BLaER1 (cell line): ENCODE data around the gene CCDC87.
A peak's percentile ranks its signal among the peaks of the same experiment; 100 is the strongest.
"Not testable (repeated sequence)": the region's sequence is repeated elsewhere in the genome, so short reads cannot be mapped to it uniquely, and the experiment has no call there.

Source experiments
- H3K27ac ChIP-seq: shearing (Covaris generic); formaldehyde crosslinking; 2 replicates; pipeline ENCODE4 v1.8.1; 2022
- H3K27me3 ChIP-seq: shearing (Covaris generic); formaldehyde crosslinking; 2 replicates; pipeline ENCODE4 v1.8.1; 2022
- H3K36me3 ChIP-seq: shearing (Covaris generic); formaldehyde crosslinking; 2 replicates; pipeline ENCODE4 v1.8.1; 2022
- H3K4me1 ChIP-seq: shearing (Covaris generic); formaldehyde crosslinking; 2 replicates; pipeline ENCODE4 v1.8.1; 2022
- H3K4me2 ChIP-seq: shearing (Covaris generic); formaldehyde crosslinking; 2 replicates; pipeline ENCODE4 v1.8.1; 2022
- H3K4me3 ChIP-seq: shearing (Covaris generic); formaldehyde crosslinking; 2 replicates; pipeline ENCODE4 v1.8.1; 2022
- H3K9ac ChIP-seq: shearing (Covaris generic); formaldehyde crosslinking; 2 replicates; pipeline ENCODE4 v1.8.1; 2022
- H3K9me3 ChIP-seq: shearing (Covaris generic); formaldehyde crosslinking; 2 replicates; pipeline ENCODE4 v1.8.1; 2022
- H4K20me1 ChIP-seq: shearing (Covaris generic); formaldehyde crosslinking; 2 replicates; pipeline ENCODE4 v1.8.1; 2022
- Cebpa-rat ChIP-seq: shearing (Covaris generic); IDR thresholded peaks from 2 replicates; pipeline ENCODE4 v1.8.1; 2022

The CCDC87 gene

DNA sequence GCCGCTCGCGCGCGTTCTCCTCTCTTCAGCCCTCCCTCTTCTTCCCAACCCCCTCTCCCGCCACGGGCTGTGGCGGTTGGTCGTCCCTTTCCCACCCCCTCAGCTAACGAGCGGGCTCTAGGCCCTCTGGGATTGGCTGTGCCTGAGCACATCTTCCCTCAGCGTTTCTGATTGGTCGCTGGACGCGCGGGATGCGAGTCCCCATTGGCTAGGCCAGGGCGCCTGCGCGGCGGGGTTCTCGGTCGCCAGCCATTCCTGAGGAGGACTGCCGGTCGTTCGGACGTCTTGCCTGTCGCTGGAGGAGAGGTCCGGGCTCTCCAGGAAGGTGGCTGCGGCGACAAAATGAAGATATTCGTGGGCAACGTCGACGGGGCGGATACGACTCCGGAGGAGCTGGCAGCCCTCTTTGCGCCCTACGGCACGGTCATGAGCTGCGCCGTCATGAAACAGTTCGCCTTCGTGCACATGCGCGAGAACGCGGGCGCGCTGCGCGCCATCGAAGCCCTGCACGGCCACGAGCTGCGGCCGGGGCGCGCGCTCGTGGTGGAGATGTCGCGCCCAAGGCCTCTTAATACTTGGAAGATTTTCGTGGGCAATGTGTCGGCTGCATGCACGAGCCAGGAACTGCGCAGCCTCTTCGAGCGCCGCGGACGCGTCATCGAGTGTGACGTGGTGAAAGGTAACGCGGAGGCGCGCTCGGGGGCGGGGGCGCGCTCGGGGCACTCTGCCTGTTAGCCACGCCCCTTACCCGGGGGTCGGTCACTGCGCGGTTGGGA lies 23.7 kb upstream of the CCDC87 start, which contains the start of gene RBM14:
RBM14 (plus strand) TSS at position 252 of the 776 bp plus-strand sequence; CDS start at position 343, 91 bp downstream.
- Histone ChIP-seq H3K4me3 (peak within 1 kb of the TSS; percentile 99), H3K27me3 (no peaks in the 10 kb centered on the region), H3K9ac (peak within 1 kb of the TSS; percentile 97), H3K4me1 (peaks cover 62% of the 10 kb centered on the region), H4K20me1 (peaks cover 51% of the 10 kb centered on the region), H3K36me3 (peaks cover 37% of the 10 kb centered on the region), H3K4me2 (peak within 1 kb of the TSS; percentile 97), H3K27ac (peak within 1 kb of the TSS; percentile 97), H3K9me3 (no peaks in the 10 kb centered on the region)
- no peak for TF ChIP-seq Cebpa-rat

DNA sequence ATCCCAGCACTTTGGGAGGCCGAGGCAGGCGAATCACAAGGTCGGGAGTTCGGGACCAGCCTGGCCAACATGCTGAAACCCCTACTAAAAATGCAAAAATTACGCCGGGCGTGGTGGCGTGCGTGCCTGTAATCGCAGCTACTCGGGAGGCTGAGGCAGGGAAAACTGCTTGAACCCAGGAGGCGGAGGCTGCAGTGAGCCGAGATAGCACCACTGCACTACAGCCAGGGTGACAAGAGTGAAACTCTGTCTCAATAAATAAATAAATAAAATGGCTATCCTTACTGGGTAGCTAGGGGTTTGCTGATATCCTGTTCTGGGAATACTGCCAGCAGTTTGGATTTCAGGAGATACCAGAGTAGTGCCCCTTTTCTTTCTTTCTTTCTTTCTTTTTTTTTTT lies 21.2 kb upstream of the CCDC87 start:
- H3K4me2 ChIP-seq, result no peak overlapping the region
- no peaks in the 10 kb centered on the region for H3K27me3 ChIP-seq
- no peaks in the 10 kb centered on the region for H3K9me3 ChIP-seq
- H4K20me1 ChIP-seq, result peaks cover 27% of the 10 kb centered on the region
- H3K9ac ChIP-seq, result no peak overlapping the region
- no peak overlapping the region for H3K27ac ChIP-seq
- no peak overlapping the region for H3K4me3 ChIP-seq
- H3K36me3 ChIP-seq, result peaks cover 16% of the 10 kb centered on the region
- TF ChIP-seq Cebpa-rat, result no peak
- peaks cover 63% of the 10 kb centered on the region for H3K4me1 ChIP-seq

DNA sequence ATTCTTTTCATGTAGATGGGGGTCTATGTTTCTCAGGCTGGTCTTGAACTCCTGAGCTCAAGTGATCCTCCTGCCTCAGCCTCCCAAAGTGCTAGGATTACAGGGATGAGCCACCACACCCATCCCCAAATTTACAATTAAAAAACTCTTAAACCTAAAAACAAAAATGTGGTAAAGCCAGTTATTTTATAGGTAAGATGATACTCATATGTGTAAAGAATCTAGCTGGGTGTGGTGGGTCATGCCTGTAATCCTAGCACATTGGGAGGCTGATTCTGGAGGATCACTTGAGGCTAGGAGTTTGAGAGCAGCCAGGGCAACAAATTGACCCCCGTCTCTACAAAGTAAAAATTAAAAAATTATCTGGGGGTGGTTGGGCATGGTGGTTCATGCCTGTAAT lies 19.6 kb upstream of the CCDC87 start:
- Histone ChIP-seq H3K27me3 (no peaks in the 10 kb centered on the region), H4K20me1 (peaks cover 10% of the 10 kb centered on the region), H3K9ac (no peak overlapping the region), H3K4me3 (no peak overlapping the region), H3K4me1 (peaks cover 66% of the 10 kb centered on the region), H3K9me3 (no peaks in the 10 kb centered on the region; the same call in 1 of the 2 replicates), H3K27ac (no peak overlapping the region), H3K36me3 (0 out of 2 replicates have a peak, but pooled peaks cover 4% of the 10 kb centered on the region), H3K4me2 (peak overlapping the region; percentile 55; the same call in 1 of the 2 replicates)
- no peak for TF ChIP-seq Cebpa-rat

DNA sequence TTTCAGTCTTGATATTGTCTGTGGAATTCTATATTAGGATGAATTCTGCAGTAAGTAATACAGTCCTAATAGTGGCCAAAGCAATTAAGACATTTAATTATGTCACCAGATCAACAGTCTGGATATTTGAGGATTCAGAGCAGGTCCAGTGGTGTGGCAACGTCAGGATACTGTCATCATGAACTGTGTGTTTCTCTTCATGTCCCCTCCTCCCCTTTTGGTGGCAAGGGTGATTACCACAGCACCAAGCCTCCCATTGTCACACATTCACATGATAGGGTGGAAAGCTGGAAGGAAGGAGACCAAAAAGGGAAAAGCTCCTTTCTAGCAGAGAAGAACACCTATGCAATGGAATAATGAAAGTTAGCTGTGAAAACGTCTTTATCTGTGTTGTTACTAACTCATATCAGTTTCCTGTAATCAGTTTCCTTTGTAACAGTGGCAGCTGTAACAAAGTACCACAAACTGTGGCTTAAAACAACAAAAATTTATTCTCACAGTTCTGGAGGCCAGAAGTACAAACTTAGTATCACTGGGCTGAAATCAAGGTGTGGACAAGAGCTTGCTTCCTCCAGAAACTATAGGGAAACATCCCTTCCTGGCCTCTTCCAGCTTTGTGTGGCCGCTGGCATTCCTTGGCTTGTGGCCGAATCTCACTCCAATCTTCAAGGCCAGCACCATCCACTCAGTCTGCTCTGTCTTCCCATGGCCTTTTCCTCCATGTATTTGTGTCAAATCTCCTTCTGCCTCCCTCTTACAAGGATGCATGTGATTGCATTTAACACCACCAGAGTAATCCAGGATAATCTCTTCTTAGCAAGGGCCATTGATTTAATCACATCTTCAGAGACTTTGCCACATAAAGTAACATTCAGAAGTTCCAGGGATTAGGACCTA lies 17.1 kb upstream of the CCDC87 start:
- Histone ChIP-seq H4K20me1 (no peaks in the 10 kb centered on the region), H3K27ac (peak overlapping the region; percentile 52), H3K27me3 (no peaks in the 10 kb centered on the region), H3K4me3 (no peak overlapping the region), H3K36me3 (peaks cover 29% of the 10 kb centered on the region), H3K4me1 (peaks cover 63% of the 10 kb centered on the region), H3K9ac (peak overlapping the region; percentile 39; the same call in 1 of the 2 replicates), H3K4me2 (peak overlapping the region; percentile 55), H3K9me3 (no peaks in the 10 kb centered on the region; the same call in 1 of the 2 replicates)
- no peak for TF ChIP-seq Cebpa-rat

DNA sequence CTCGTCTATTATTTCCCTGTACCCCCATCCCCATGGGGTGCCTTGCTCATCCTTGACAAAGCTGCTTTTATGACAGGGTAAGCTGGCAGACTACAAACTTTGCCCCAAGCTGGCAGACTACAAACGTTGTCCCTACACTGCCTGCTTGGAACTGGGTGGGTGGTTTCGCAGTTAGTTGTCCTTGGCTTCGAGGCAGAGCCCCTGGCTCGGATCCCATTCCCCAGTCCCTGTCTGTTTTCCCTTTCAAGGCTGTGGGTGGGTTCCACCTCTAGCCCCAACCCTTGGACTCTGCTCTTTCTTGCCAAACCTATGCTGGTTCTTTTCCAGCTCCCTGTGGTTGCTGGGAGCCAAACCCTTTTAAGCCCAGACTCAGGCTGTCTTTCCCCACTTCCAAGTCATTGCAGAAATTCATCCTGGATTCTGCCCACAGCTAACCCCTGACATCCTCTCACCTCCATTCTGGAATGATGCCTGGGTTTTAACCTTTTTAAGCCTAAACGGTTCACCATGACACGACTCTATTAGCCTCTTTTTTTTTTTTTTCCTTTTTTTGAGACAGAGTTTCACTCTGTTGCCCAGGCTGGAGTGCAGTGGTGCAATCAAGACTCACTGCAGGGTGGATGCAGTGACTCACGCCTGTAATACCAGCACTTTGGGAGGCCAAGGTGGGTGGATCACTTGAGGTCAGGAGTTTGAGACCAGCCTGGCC lies 14.4 kb upstream of the CCDC87 start:
- Histone ChIP-seq H3K27ac (peak overlapping the region; percentile 51), H4K20me1 (no peaks in the 10 kb centered on the region), H3K27me3 (no peaks in the 10 kb centered on the region), H3K9ac (no peak overlapping the region), H3K4me3 (no peak overlapping the region), H3K9me3 (no peaks in the 10 kb centered on the region; the same call in 1 of the 2 replicates), H3K4me2 (no peak overlapping the region), H3K4me1 (peaks cover 65% of the 10 kb centered on the region), H3K36me3 (peaks cover 56% of the 10 kb centered on the region)
- no peak for TF ChIP-seq Cebpa-rat

DNA sequence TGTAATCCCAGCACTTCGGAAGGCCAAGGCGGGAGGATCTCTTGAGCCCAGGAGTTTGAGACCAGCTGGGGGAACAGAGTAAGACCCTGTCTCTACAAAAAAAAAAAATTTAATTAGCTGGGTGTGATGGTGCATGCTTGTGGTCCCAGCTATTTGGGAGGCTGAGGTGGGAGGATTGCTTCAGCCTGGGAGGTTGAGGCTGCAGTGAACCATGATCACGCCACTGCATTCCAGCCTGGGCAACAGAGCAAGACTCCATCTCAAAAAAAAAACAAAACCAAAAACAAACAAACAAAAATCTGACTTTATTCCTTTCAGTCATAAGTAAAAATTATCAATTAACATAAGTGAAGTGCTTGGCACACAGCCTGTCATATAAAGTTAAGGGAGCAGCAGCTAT lies 13.7 kb upstream of the CCDC87 start:
- H3K4me3 ChIP-seq, H3K9ac ChIP-seq, H3K9me3 ChIP-seq, H3K27me3 ChIP-seq, H3K4me2 ChIP-seq, H4K20me1 ChIP-seq: not testable (repeated sequence)
- Histone ChIP-seq H3K27ac (peak overlapping the region; percentile 51; the same call in 1 of the 2 replicates), H3K36me3 (peaks cover 62% of the 10 kb centered on the region), H3K4me1 (peaks cover 65% of the 10 kb centered on the region)

DNA sequence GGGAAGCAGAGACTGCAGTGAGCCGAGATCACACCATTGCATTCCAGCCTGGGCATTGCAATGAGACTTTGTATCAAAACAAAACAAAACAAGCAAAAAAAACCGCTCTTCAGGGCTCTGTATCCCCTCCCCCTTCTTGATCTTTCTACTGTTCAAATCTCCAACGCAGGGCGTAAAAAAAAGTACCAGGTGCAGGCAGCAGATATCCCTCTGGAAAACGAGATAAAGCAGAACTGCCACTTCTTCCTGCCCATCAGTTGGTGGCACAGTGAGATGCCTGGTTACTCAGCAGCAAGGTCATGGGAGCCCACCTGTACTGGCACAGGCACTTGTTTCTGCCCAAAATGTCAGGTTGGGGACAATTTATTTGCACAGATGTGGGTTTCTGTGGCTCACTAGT lies 11.3 kb upstream of the CCDC87 start:
- H3K9ac ChIP-seq, result no peak overlapping the region
- no peak overlapping the region for H3K27ac ChIP-seq
- no peaks in the 10 kb centered on the region; the same call in 1 of the 2 replicates for H3K9me3 ChIP-seq
- TF ChIP-seq Cebpa-rat, result no peak
- peaks cover 63% of the 10 kb centered on the region for H3K4me1 ChIP-seq
- no peaks in the 10 kb centered on the region for H3K27me3 ChIP-seq
- H3K4me3 ChIP-seq, result no peak overlapping the region
- no peaks in the 10 kb centered on the region for H4K20me1 ChIP-seq
- H3K36me3 ChIP-seq, result peaks cover 84% of the 10 kb centered on the region
- no peak overlapping the region for H3K4me2 ChIP-seq

DNA sequence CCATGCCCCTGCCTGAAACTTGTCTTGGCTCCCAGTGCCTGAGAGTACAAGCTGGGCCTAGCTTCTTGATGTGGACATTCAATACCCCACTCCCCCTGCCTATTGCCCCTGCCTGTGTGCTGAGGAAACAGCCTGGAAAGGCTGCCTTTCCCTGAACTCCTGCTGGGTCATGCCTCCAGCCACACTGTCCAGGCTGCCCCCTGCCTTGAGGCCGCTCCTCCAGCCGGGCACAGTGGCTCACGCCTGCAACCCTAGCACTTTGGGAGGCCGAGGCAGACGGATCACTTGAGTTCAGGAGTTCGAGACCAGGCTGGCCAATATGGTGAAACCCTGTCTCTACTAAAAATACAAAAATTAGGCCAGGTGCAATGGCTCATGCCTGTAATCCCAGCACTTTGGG lies 10.2 kb upstream of the CCDC87 start:
- no peak overlapping the region for H3K9ac ChIP-seq
- H3K27me3 ChIP-seq, result no peaks in the 10 kb centered on the region
- no peak overlapping the region for H3K4me2 ChIP-seq
- TF ChIP-seq Cebpa-rat, result no peak
- peaks cover 53% of the 10 kb centered on the region for H3K4me1 ChIP-seq
- H3K9me3 ChIP-seq, result no peaks in the 10 kb centered on the region; the same call in 1 of the 2 replicates
- H3K4me3 ChIP-seq, result no peak overlapping the region
- peaks cover 89% of the 10 kb centered on the region for H3K36me3 ChIP-seq
- H4K20me1 ChIP-seq, result no peaks in the 10 kb centered on the region
- peak overlapping the region; percentile 54 for H3K27ac ChIP-seq

DNA sequence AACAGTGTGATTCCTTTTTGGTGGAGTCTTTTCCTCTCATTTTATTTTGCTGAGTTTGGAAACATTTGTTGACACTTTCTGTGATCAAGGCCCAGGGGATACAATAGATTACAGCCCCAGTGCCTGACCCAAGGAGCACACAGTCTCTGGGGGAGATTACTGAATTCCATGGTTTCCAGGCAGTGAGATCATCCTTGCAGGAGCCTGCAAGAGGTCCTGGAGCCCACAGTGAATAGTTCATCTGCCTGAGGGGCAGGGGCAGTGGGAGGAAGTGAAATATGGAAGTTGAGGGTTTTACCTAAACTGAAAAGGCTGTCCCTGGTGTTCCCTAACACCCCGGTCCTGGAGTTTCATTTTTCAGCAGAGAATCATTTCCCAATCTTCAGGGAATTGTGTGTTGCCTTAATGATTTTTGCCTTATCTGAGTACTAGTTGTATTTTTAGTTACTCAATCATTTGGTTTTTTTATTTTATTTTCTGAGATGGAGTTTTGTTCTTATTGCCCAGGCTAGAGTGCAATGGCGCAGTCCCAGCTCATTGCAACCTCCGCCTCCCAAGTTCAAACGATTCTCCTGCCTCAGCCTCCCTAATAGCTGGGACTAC lies 7.9 kb upstream of the CCDC87 start:
- no peak for TF ChIP-seq Cebpa-rat
- Histone ChIP-seq H3K36me3 (peaks cover 67% of the 10 kb centered on the region), H3K4me3 (no peak overlapping the region), H3K9ac (0 out of 2 replicates have a peak overlapping the region, but pooled peaks have one; percentile 9), H4K20me1 (peaks cover 4% of the 10 kb centered on the region), H3K27ac (peak overlapping the region; percentile 11; the same call in 1 of the 2 replicates), H3K27me3 (no peaks in the 10 kb centered on the region), H3K4me1 (peaks cover 54% of the 10 kb centered on the region), H3K9me3 (no peaks in the 10 kb centered on the region), H3K4me2 (peak overlapping the region; percentile 63)
